NCI-H2171 (cell line): ENCODE data around the gene TET3.

ENCODE experiments used
- DNase-seq: peaks from one replicate; lab custom pipeline; 2025; lab: John Stamatoyannopoulos, UW

The TET3 gene

GRCh38 chr2:73964223-73964622, 20.5 kb upstream of the TET3 start:
- DNase-seq, result no peak

GRCh38 chr2:73965053-73965452, 19.7 kb upstream of the TET3 start:
- DNase-seq, result no peak

- DNase-seq, result no peak
Observed at GRCh38 chr2:73968357-73968937, 16.3 kb upstream of the TET3 start.

GRCh38 chr2:73969356-73969755, 15.4 kb upstream of the TET3 start:
- DNase-seq, result no peak

- DNase-seq, result no peak
Observed at GRCh38 chr2:73970141-73970803, 14.4 kb upstream of the TET3 start.

- DNase-seq, result peak; percentile 21
Observed at GRCh38 chr2:73970850-73971471, 13.7 kb upstream of the TET3 start.

- DNase-seq, result no peak
Observed at GRCh38 chr2:73971722-73972121, 13.0 kb upstream of the TET3 start.

GRCh38 chr2:73972846-73973245, 11.9 kb upstream of the TET3 start:
- no peak for DNase-seq

GRCh38 chr2:73975731-73976130, 9.0 kb upstream of the TET3 start:
- DNase-seq, result no peak

GRCh38 chr2:73976803-73977202, 7.9 kb upstream of the TET3 start:
- no peak for DNase-seq

GRCh38 chr2:73977466-73977865, 7.2 kb upstream of the TET3 start:
- DNase-seq, result no peak

GRCh38 chr2:73979021-73979420, 5.7 kb upstream of the TET3 start:
- no peak for DNase-seq

- DNase-seq, result no peak
Observed at GRCh38 chr2:73979686-73980085, 5.0 kb upstream of the TET3 start.

GRCh38 chr2:73980566-73980965, 4.1 kb upstream of the TET3 start:
- DNase-seq, result no peak

- DNase-seq, result peak; percentile 57
Observed at GRCh38 chr2:73981081-73982001, 3.4 kb upstream of the TET3 start.

- DNase-seq, result peak; percentile 86
Observed at GRCh38 chr2:73982140-73982617, 2.5 kb upstream of the TET3 start.

GRCh38 chr2:73983322-73984202, 1.1 kb upstream of the TET3 start:
- DNase-seq, result no peak

- peak; percentile 36 for DNase-seq
Observed at GRCh38 chr2:73984922-73985307, 205 bp downstream of the TET3 start.

GRCh38 chr2:73985308-73986084, 786 bp downstream of the TET3 start:
- DNase-seq, result no peak

GRCh38 chr2:73986085-73986681, 1.5 kb downstream of the TET3 start:
- DNase-seq, result no peak
